SK-N-SH (cell line): ENCODE data around the gene TEKT5. TPM values are rescaled to one million over a fixed set of nuclear protein-coding genes. Genes with fewer than 3 reads are reported as not detected.

ENCODE experiments used
- CTCF ChIA-PET: fragments of 300-600, 350-600 bp; formaldehyde crosslinking; extraction: SDS; loops from one replicate; lab custom pipeline; 2021; lab: Yijun Ruan, JAX
- POLR2A ChIA-PET: fragments of 350-600 bp; sonication (Branson Sonifier 250); formaldehyde crosslinking; extraction: SDS; loops from one replicate; lab custom pipeline; 2020; ENCODE audit warnings: antibody characterized with exemption, inconsistent platforms; lab: Yijun Ruan, JAX
- DNase-seq: peaks from one replicate; pipeline ENCODE4 v3.0.0; 2012
- H2AFZ ChIP-seq: fragments of 200-600 bp; sonication (generic); 2 replicates; pipeline ENCODE4 v1.8.1; 2016; ENCODE audit warnings: antibody characterized with exemption, mild to moderate bottlenecking, low read depth
- H3F3A ChIP-seq: fragments of 200-600 bp; sonication (generic); replicated peaks from 2 replicates; pipeline ENCODE3; 2016; ENCODE audit warnings: antibody characterized with exemption, mild to moderate bottlenecking; ENCODE audit not compliant: insufficient read depth
- H3K27ac ChIP-seq, 2 experiments: fragments of 200-500 bp in 1 of 2; fragments of 200-600 bp in 1 of 2; sonication (Bioruptor generic) in 1 of 2; sonication (generic), shearing (Covaris generic) in 1 of 2; 2 replicates each; pipeline versions ENCODE4 v1.5.1 to v1.6.1; 2014 to 2016; ENCODE audit warnings: low read depth in 2 of 2, inconsistent platforms in 1 of 2, low read length in 1 of 2, mild to moderate bottlenecking in 1 of 2, mixed read lengths in 1 of 2
- H3K27me3 ChIP-seq: fragments of 200-600 bp; sonication (generic), shearing (Covaris generic); 2 replicates; pipeline ENCODE4 v1.6.1; 2016; ENCODE audit warnings: mixed run types; ENCODE audit not compliant: insufficient read depth
- H3K36me3 ChIP-seq, 2 experiments: fragments of 200-500 bp in 1 of 2; fragments of 200-600 bp in 1 of 2; sonication (Bioruptor generic) in 1 of 2; sonication (generic) in 1 of 2; replicated peaks in 1 of 2; 2 replicates each; pipeline versions ENCODE3 to v1.5.1; 2014 to 2016; ENCODE audit warnings: low read length in 1 of 2, mild to moderate bottlenecking in 1 of 2; ENCODE audit not compliant: insufficient read depth in 2 of 2, control insufficient read depth in 1 of 2
- H3K4me1 ChIP-seq, 2 experiments: fragments of 200-500 bp in 1 of 2; fragments of 200-600 bp in 1 of 2; sonication (Bioruptor generic) in 1 of 2; sonication (generic), shearing (Covaris generic) in 1 of 2; 2 replicates each; pipeline versions ENCODE4 v1.5.1 to v1.6.1; 2014 to 2016; ENCODE audit warnings: low read depth in 1 of 2, low read length in 1 of 2, mixed run types in 1 of 2; ENCODE audit not compliant: insufficient read depth in 2 of 2, control insufficient read depth in 1 of 2
- H3K4me2 ChIP-seq: fragments of 200-600 bp; sonication (generic), shearing (Covaris generic); 2 replicates; pipeline ENCODE4 v1.6.1; 2017; ENCODE audit warnings: mixed run types
- H3K4me3 ChIP-seq, 2 experiments: fragments of 200-500 bp in 1 of 2; fragments of 200-600 bp in 1 of 2; sonication (Bioruptor generic) in 1 of 2; sonication (generic), shearing (Covaris generic) in 1 of 2; 2 replicates each; pipeline versions ENCODE4 v1.5.1 to v1.8.1; 2014 to 2016; ENCODE audit warnings: low read depth in 2 of 2, inconsistent platforms in 1 of 2, low read length in 1 of 2, mild to moderate bottlenecking in 1 of 2, mixed read lengths in 1 of 2, moderate library complexity in 1 of 2
- H3K79me2 ChIP-seq: fragments of 200-600 bp; sonication (generic); 2 replicates; pipeline ENCODE4 v1.8.1; 2017; ENCODE audit warnings: mild to moderate bottlenecking; ENCODE audit not compliant: insufficient read depth
- H3K9ac ChIP-seq: fragments of 200-600 bp; sonication (generic); 2 replicates; pipeline ENCODE4 v1.6.1; 2017; ENCODE audit warnings: mixed run types
- H3K9me2 ChIP-seq: fragments of 200-600 bp; sonication (generic); 2 replicates; pipeline ENCODE4 v1.6.1; 2017; ENCODE audit warnings: mixed run types
- H3K9me3 ChIP-seq: fragments of 200-600 bp; sonication (generic); 2 replicates; pipeline ENCODE4 v1.6.1; 2017; ENCODE audit warnings: mixed run types, mild to moderate bottlenecking, moderate library complexity
- H4K20me1 ChIP-seq: fragments of 200-600 bp; sonication (generic); 2 replicates; pipeline ENCODE4 v1.6.1; 2017; ENCODE audit warnings: mild to moderate bottlenecking, mixed run types; ENCODE audit not compliant: insufficient read depth
- ELF1 ChIP-seq: IDR thresholded peaks from 2 replicates; pipeline ENCODE4 v1.4.0; 2012
- EP300 ChIP-seq, 2 experiments: IDR thresholded peaks; 2 replicates each; pipeline versions ENCODE4 v1.4.0 to v1.6.1; 2012; ENCODE audit warnings: borderline replicate concordance in 1 of 2, low read depth in 1 of 2, low read length in 1 of 2
- FOXJ3 ChIP-seq: sonication (generic); formaldehyde crosslinking; IDR thresholded peaks from 2 replicates; pipeline ENCODE4 v1.5.1; 2020; ENCODE audit warnings: mild to moderate bottlenecking, missing genetic modification reagents
- GATA2 ChIP-seq: sonication (generic); formaldehyde crosslinking; IDR thresholded peaks from 2 replicates; pipeline ENCODE4 v1.5.0; 2020; ENCODE audit warnings: mild to moderate bottlenecking, missing genetic modification reagents
- JUND ChIP-seq: IDR thresholded peaks from 2 replicates; pipeline ENCODE4 v1.4.0; 2012
- NRF1 ChIP-seq: IDR thresholded peaks from 2 replicates; pipeline ENCODE4 v1.6.1; 2012; ENCODE audit warnings: low read depth, mild to moderate bottlenecking, low read length
- RCOR1 ChIP-seq: fragments of 150-350 bp; IDR thresholded peaks from 2 replicates; pipeline ENCODE4 v1.6.1; 2017; ENCODE audit warnings: antibody characterized with exemption, low read length
- RFX5 ChIP-seq: IDR thresholded peaks from 2 replicates; pipeline ENCODE4 v1.6.1; 2012; ENCODE audit warnings: mild to moderate bottlenecking, improper control_type of control experiment, low read length
- TEAD4 ChIP-seq: IDR thresholded peaks from 2 replicates; pipeline ENCODE4 v1.4.0; 2012; ENCODE audit warnings: mild to moderate bottlenecking, borderline replicate concordance; ENCODE audit not compliant: insufficient read depth
- WGBS: methylation state at CpG from one replicate; pipeline ENCODE4 v1.1.6; 2017; ENCODE audit warnings: low lambda C conversion rate; 5-methylcytosine and 5-hydroxymethylcytosine counted together
- polyA plus RNA-seq, 3 experiments: library from polyadenylated mRNA; depleted of rRNA; stranded (reverse); fragments of >200 nt; gene quantifications; 2 replicates each; pipeline ENCODE4 v1.2.3, GENCODE V29; 2012
- TF ChIP-seq, protein P1 (sequence below): IDR thresholded peaks from 2 replicates; pipeline ENCODE4 v1.6.1; 2012; ENCODE audit warnings: mild to moderate bottlenecking, low read depth, low read length, moderate library complexity
- TF ChIP-seq, protein P2 (sequence below): IDR thresholded peaks from 2 replicates; pipeline ENCODE4 v1.4.0; 2012; ENCODE audit warnings: low read depth, borderline replicate concordance
- TF ChIP-seq, protein P3 (sequence below): fragments of 150-350 bp; IDR thresholded peaks from 2 replicates; pipeline ENCODE4 v1.6.1; 2017; ENCODE audit warnings: antibody characterized with exemption, low read length, low read depth, borderline replicate concordance

Gene TEKT5
- polyA plus RNA-seq, 1 of the 3 experiments (the other 2 are of a cell fraction), result not detected

DNA sequence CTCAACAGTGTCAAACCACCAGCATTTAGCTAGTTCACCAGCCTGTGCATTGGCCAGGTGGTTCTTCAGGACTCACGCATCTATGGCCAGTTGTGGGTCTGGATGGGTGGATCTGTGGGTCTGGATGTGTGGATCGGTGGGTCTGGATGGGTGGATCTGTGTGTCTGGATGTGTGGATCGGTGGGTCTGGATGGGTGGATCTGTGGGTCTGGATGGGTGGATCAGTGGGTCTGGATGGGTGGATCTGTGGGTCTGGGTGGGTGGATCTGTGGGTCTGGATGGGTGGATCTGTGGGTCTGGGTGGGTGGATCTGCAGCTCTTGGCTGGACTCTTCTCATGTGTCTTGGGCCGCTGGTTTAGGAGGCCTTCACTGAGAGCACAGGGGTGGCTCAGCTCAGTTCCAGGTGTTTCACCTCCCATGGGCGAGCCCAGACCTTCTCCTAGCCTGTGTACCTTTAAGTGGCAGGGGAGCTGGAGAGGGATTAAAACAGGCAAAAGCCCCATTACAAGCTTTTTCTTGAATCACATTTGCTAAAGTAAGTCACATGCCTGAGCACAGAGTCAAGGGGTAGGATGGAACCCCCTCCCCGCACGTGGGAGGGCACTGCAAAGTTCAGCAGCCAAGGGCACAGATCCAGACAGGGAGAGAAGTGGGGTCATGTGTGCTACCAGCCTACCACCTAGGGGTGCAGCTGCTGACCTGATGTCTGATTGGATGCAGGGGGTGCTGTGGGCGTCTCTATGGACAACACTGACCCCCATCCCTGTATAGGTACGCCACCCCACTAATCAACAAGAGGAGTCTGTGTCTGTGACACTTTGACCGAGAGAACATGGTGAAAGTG, 45.5 kb upstream of the TEKT5 start:
- Histone ChIP-seq H3K9me2 (no peaks in the 10 kb centered on the region), H3K79me2 (peaks cover 10% of the 10 kb centered on the region), H3K4me1 (peaks cover 3 to 26% of the 10 kb centered on the region in 2 experiments; a peak in 3 of 4 replicates)
- CTCF ChIA-PET, result interaction anchor here (0.6 to 10.8 kb wide), 5 partner anchors 26 to 425 kb away, joined by 3 to 305 read pairs (median 3); no protein-coding TSS in a partner anchor
- no peak for TF ChIP-seq FOXJ3 (CRISPR knock-in tag)
- no peak for TF ChIP-seq GATA2 (CRISPR knock-in tag)
- no peak for TF ChIP-seq RCOR1
- TF ChIP-seq ELF1, result no peak
- TF ChIP-seq, protein P1, sequence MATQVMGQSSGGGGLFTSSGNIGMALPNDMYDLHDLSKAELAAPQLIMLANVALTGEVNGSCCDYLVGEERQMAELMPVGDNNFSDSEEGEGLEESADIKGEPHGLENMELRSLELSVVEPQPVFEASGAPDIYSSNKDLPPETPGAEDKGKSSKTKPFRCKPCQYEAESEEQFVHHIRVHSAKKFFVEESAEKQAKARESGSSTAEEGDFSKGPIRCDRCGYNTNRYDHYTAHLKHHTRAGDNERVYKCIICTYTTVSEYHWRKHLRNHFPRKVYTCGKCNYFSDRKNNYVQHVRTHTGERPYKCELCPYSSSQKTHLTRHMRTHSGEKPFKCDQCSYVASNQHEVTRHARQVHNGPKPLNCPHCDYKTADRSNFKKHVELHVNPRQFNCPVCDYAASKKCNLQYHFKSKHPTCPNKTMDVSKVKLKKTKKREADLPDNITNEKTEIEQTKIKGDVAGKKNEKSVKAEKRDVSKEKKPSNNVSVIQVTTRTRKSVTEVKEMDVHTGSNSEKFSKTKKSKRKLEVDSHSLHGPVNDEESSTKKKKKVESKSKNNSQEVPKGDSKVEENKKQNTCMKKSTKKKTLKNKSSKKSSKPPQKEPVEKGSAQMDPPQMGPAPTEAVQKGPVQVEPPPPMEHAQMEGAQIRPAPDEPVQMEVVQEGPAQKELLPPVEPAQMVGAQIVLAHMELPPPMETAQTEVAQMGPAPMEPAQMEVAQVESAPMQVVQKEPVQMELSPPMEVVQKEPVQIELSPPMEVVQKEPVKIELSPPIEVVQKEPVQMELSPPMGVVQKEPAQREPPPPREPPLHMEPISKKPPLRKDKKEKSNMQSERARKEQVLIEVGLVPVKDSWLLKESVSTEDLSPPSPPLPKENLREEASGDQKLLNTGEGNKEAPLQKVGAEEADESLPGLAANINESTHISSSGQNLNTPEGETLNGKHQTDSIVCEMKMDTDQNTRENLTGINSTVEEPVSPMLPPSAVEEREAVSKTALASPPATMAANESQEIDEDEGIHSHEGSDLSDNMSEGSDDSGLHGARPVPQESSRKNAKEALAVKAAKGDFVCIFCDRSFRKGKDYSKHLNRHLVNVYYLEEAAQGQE, result no peak
- TF ChIP-seq TEAD4, result no peak
- TF ChIP-seq, all 33 proteins: peak for 0
- WGBS, result 97% methylated on average over 10 of the region's 10 CpGs
- Histone ChIP-seq H3K9me3 (no peaks in the 10 kb centered on the region), H3K27ac (peak overlapping the region in 1 of 2 experiments; percentile 97; a peak in 1 of 4 replicates), H4K20me1 (no peaks in the 10 kb centered on the region), H3F3A (peaks cover 16% of the 10 kb centered on the region), H3K27me3 (no peaks in the 10 kb centered on the region), H3K4me2 (no peak overlapping the region), H3K9ac (no peak overlapping the region), H2AFZ (no peak overlapping the region), H3K36me3 (no peaks in the 10 kb centered on the region), H3K4me3 (no peak overlapping the region)
- POLR2A ChIA-PET, result no interaction called here
- no peak for DNase-seq

DNA sequence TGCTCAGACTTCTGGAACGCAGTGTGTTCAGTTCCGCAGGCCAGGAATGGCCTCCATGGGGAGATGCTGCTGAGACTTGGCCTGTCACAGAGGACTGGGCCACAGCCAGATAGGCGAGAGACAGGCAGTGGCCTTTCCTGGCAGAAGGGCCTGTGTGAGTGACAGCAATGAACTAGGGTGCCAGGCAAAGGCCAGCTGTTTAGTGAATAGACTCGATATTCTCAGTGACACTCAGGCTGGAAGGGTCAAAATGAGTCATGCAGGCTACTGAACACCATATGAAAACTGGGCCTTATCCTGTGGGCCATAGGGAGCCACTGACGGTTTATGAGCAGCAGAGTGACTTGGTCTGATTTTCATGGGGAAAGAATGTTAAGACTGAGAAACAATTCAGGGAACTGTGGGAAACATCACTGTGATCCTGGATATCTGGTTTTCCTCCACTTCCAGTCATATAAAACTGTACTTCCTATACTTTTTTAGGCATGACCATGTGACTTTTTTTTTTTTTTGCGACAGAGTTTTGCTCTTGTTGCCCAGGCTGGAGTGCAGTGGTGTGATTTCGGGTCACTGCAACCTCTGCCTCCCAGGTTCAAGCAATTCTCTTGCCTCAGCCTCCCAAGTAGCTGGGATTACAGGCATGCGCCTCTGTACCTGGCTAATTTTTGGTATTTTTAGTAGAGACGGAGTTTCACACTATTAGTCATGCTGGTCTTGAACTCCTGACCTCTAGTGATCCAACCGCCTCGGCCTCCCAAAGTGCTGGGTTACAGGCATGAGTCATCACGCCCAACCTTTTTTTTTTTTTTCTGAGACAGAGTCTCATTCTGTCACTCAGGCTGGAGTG, 43.7 kb upstream of the TEKT5 start:
- peaks cover 15% of the 10 kb centered on the region for H3F3A ChIP-seq
- H3K79me2 ChIP-seq, result no peaks in the 10 kb centered on the region
- 45% methylated on average over 12 of the region's 12 CpGs for WGBS
- H3K9me3 ChIP-seq, result no peaks in the 10 kb centered on the region
- no peaks in the 10 kb centered on the region for H3K27me3 ChIP-seq
- H3K4me2 ChIP-seq, result no peak overlapping the region
- ChIA-PET POLR2A (no interaction called here), CTCF (interaction anchor here (0.7 to 10.8 kb wide), 12 partner anchors 11 to 514 kb away, joined by 3 to 305 read pairs (median 5); partner anchors contain the start of gene EMP2)
- H3K4me1 ChIP-seq, result peaks cover 3 to 23% of the 10 kb centered on the region in 2 experiments; a peak in 2 of 4 replicates
- no peaks in the 10 kb centered on the region for H4K20me1 ChIP-seq
- no peak overlapping the region for H3K9ac ChIP-seq
- no peaks in the 10 kb centered on the region for H3K9me2 ChIP-seq
- peak overlapping the region; percentile 6 to 63; a peak in 2 of 4 replicates for H3K27ac ChIP-seq
- no peaks in the 10 kb centered on the region for H3K36me3 ChIP-seq
- no peak overlapping the region for H3K4me3 ChIP-seq
- H2AFZ ChIP-seq, result 0 out of 2 replicates have a peak overlapping the region, but pooled peaks have one; percentile 12
- no peak for DNase-seq
- TF ChIP-seq, protein P2, sequence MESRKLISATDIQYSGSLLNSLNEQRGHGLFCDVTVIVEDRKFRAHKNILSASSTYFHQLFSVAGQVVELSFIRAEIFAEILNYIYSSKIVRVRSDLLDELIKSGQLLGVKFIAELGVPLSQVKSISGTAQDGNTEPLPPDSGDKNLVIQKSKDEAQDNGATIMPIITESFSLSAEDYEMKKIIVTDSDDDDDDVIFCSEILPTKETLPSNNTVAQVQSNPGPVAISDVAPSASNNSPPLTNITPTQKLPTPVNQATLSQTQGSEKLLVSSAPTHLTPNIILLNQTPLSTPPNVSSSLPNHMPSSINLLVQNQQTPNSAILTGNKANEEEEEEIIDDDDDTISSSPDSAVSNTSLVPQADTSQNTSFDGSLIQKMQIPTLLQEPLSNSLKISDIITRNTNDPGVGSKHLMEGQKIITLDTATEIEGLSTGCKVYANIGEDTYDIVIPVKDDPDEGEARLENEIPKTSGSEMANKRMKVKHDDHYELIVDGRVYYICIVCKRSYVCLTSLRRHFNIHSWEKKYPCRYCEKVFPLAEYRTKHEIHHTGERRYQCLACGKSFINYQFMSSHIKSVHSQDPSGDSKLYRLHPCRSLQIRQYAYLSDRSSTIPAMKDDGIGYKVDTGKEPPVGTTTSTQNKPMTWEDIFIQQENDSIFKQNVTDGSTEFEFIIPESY, result no peak
- TF ChIP-seq, protein P1, result no peak
- TF ChIP-seq GATA2 (CRISPR knock-in tag) (no peak), NRF1 (no peak), JUND (peak; percentile 87), RFX5 (no peak), EP300 (IDR thresholded peaks at IDR 0.05; ENCODE audit: borderline replicate concordance in 1 of 2, low read depth in 1 of 2, low read length in 1 of 2) (peak in 1 of 2 experiments; percentile 44; a peak in 1 of 4 replicates)
- TF ChIP-seq, protein P3, sequence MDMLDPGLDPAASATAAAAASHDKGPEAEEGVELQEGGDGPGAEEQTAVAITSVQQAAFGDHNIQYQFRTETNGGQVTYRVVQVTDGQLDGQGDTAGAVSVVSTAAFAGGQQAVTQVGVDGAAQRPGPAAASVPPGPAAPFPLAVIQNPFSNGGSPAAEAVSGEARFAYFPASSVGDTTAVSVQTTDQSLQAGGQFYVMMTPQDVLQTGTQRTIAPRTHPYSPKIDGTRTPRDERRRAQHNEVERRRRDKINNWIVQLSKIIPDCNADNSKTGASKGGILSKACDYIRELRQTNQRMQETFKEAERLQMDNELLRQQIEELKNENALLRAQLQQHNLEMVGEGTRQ, result no peak
